GM21825 (cell line): ENCODE measurements around the gene GDF10.

ENCODE experiments used
- ATAC-seq: cut with Tn5 transposase; IDR thresholded peaks from one replicate; pipeline ENCODE4 v1.9.1; 2021; ENCODE audit warnings: mild to moderate bottlenecking, moderate library complexity; ENCODE audit not compliant: unreplicated experiment

Gene GDF10

DNA sequence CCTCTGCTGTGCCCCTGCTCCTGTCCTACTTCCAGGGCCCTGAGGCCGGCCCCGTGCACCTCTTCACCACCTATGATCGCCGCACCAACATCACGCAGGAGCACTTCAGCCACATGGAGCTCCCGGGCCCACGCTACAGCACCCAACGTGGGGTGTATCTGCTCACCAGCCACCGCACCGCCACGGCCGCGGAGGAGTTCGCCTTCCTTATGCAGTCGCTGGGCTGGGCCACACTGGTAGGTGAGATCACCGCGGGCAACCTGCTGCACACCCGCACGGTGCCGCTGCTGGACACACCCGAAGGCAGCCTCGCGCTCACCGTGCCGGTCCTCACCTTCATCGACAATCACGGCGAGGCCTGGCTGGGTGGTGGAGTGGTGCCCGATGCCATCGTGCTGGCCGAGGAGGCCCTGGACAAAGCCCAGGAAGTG, 50.0 kb downstream of the GDF10 start:
- ATAC-seq, result no peak

DNA sequence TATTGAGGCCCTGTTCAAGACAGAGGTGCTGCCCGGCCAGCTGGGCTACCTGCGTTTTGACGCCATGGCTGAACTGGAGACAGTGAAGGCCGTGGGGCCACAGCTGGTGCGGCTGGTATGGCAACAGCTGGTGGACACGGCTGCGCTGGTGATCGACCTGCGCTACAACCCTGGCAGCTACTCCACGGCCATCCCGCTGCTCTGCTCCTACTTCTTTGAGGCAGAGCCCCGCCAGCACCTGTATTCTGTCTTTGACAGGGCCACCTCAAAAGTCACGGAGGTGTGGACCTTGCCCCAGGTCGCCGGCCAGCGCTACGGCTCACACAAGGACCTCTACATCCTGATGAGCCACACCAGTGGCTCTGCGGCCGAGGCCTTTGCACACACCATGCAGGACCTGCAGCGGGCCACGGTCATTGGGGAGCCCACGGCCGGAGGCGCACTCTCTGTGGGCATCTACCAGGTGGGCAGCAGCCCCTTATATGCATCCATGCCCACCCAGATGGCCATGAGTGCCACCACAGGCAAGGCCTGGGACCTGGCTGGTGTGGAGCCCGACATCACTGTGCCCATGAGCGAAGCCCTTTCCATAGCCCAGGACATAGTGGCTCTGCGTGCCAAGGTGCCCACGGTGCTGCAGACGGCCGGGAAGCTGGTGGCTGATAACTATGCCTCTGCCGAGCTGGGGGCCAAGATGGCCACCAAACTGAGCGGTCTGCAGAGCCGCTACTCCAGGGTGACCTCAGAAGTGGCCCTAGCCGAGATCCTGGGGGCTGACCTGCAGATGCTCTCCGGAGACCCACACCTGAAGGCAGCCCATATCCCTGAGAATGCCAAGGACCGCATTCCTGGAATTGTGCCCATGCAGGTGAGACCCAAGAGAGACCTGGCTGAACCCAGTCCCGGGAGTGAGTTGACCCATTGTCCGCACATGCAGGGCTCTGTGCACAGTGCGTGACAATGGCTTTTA, 51.0 kb downstream of the GDF10 start:
- no peak for ATAC-seq

DNA sequence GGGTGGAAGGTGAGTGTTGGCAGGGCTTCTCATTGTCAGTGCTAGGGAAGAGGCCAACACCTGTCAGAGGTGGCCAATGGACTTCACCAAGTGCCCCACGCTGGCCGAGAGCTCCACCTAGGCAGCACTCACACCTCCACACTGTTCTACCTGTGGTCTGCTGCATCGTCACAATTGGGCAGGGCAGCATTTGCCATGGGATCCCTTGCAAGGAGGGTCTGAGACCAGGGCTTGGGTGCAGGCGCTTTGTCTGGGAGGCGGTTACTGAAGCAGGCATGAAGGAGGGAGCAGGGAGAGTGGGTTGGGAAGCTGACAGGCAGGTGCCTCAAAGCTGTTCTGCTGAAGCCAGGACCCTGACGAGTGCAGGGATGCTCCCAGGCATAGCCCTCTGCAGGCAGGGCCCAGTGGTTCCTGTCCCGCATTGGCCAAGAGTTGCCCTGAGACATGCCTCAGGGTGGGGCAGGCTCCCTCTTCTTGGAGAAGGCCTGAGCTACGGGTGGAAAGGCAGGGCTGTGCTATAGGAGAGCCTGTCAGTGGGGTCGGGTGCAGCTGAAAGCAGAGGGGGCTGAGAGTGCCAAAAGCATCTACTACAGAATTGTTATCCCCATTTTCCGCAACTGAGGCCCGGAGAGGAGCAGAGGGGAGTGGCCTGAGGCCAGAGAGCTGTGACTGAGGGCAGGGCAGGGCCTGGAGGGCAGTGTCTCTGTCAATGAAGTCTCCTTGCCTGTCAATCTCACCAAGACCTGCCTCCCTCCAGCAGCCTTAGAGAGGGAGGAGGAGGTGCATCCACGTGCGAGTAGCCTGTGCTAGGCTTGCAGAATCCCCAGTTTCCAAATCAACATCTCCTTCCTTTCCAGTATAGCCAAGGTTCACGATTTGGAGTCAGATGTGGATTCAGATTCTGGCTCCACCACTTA, 52.2 kb downstream of the GDF10 start:
- no peak for ATAC-seq

DNA sequence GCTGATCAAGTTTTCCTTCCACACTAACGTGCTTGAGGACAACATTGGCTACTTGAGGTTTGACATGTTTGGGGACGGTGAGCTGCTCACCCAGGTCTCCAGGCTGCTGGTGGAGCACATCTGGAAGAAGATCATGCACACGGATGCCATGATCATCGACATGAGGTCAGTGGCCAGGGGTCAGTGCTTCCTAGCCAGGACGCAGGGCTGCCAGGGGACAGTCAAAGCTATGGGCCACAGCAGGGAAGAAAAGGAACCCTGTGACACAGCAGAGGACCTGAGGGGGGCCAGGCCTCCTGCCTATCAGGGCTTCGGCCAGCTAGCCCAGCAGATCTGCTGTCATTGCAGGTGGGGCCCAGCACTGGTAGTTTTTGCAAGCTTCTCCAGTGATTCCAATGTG, 53.4 kb downstream of the GDF10 start:
- ATAC-seq, result no peak

DNA sequence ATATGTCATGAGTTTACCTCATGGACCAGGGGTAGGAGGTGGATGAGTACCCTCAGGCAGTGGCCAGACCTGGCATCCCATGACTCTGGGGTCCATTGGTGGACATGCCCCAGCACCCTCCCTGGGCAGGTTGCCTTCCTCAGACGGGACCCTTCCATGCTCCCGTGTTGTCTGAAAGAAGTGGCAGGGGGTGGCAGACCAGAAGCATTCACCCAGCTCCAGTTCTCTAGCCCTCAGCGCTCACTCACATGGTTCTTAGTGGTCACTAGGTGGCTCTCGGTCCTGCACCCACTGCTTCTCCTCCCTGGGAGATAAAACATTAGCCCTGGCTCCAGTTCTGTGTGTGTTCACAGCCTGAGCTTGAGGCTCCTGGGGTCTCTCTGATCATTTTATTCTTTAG, 54.2 kb downstream of the GDF10 start:
- ATAC-seq, result no peak

DNA sequence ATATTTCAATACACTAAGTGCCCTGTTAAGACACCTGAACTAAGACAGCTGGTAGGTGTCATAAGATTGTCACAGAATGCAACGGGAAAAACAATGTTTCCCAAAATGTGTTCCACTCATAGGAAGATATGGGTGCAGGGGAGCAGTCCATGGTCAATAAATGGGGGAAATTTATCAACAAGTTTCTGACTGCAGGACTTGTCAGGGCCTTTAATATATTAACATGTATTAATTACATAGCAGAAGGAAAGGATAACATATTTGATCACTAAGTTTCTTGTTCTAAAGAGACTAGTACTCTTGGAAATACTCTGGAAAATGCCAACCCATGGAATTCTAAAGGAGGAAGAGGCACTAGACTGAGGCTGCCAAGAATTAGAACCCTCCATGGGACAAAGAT, 54.9 kb downstream of the GDF10 start:
- ATAC-seq, result no peak

DNA sequence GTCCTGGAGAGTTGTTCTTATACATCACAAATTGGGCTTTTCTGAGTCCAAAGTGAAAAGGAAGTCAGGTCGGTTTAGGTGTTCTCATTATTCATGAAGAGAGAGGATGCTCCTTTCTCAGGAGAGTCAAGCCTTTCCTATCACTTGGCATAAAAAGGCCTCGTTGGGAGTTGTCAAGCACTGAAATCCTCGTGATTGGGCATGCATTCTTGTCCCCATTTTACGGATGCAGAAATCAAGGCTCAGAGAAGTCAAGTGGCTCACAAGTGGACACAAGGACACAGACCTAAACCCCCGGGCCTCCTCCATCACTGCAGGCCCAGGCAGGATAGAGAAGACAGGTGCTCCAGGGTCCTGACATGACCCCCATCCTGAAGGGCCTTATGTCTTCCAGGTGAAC, 56.7 kb downstream of the GDF10 start:
- no peak for ATAC-seq

DNA sequence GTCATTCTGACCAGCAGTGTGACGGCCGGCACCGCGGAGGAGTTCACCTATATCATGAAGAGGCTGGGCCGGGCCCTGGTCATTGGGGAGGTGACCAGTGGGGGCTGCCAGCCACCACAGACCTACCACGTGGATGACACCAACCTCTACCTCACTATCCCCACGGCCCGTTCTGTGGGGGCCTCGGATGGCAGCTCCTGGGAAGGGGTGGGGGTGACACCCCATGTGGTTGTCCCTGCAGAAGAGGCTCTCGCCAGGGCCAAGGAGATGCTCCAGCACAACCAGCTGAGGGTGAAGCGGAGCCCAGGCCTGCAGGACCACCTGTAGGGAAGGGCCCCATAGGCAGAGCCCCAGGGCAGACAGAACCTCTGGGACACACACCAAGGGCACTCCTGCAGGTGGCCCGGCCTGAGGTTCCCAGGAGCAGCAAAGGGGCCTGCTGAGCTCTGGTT, 57.2 kb downstream of the GDF10 start:
- no peak for ATAC-seq

DNA sequence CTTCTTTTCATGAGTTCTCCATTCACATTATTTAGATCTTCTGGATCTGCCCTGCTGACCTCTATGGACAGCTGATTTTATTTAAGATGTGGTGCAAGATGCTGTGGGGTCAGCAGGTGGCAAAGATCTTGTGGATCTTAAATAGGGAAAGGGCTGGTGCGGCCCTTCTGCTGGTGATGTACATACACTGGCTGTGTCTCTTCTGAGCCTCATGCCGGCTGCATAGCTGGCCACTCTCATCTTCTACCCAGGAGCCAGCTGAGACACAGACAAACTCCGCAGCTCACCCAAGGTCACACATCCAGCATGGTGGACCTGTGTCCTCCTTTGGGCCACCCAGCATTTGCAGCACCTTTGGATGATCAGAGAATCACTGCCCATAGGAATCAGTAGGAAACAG, 57.9 kb downstream of the GDF10 start:
- no peak for ATAC-seq

DNA sequence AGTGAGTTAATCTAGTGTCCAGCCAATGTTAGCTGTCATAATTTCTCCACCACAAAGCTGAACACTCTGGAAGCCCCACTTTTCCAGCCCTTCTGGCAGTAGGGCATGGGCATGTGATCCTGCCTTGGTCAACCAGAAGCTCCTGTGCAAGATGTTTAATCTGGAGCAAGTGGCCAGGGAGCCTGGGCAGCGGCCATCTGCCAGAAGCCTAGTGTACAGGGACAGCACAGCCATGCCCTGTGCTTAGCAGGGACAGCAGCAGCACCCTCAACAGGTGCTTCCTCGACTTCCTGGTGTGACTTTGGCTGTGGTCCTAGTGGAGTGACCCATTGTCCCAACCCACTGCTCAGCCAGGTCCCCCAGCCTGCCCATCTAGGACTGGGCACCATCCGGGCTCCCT, 58.5 kb downstream of the GDF10 start:
- ATAC-seq, result no peak

DNA sequence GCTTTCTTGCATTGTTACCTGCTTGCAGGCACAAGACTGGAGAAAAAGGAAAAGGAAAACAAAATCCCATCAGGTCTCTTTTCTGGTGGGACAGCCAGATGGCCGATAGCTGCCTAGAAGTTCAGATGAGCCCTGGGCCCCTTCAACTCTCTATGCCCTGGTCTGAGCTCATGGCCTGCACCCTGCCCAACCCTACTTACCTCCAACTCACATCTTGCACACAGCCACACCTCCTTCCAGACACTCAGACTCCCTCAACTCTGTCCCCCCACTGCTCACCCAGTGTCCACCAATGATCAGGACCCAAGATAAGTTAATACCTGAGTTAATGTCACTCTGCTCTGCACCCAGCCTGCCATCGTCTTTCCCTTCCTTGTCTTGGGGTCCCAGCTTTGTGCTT, 59.1 kb downstream of the GDF10 start:
- ATAC-seq, result no peak

DNA sequence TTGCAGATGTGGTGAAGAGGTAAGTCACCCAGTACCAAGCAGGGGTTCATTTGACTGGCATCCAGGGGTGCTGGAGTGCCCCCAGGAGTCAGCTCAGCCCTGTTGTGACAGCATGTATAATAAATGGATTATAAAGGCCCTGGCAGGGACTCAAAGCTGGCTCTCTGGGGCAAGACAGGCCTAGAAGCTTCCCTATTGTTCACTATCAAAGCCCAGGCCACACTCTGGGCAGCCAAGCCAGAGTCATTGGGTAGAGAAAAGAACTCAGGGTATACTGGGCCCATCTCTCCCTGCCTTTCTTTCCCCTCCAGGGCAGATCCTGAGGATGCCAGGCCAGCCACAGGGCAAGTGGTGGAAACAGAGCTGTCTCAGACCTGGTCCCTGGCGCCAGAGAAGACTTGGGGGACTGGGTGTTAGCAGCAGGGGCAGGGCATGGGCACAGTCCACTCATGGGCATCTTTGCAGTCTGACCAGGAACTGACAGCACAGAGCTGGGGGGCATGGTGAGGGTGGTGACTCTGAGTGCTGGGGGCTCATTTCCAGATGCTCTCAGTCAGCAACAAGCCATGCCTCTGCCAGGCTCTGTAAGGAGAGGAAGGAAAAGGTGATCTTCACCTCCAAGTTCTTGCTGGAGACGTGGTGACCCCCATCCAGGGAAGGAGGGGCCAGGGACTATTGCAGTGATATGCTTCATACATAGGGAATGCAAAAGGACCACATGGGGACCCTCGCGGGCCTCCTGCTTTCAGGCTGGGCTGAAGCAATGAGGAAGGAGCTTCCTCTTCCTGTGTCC, 59.8 kb downstream of the GDF10 start:
- ATAC-seq, result no peak

DNA sequence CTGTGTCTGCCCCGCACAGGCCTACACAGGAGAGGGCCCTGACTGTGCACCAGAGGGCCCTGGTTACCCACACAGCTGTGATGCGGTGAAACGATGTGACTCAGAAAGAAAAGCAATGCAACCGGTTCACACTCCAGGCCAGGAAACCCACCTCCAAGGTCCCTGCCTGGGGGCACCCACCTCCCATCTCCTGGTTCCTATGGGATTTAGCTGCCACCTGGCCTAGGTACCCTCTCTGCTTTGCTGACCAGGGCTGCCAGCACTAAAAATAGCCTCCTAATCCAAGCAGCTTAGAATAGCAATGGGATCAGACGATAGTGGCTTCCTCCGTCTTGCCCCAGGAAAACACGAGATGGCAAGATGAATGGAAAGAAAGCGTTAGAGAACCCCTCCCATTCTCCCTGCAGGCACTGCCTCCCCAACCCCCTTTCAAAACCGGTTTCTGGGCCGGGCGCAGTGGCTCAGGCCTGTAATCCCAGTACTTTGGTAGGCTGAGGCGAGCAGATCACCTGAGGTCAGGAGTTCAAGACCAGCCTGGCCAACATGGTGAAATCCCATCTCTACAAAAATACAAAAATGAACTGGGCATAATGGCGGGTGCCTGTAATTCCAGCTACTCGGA, 60.5 kb downstream of the GDF10 start:
- no peak for ATAC-seq

DNA sequence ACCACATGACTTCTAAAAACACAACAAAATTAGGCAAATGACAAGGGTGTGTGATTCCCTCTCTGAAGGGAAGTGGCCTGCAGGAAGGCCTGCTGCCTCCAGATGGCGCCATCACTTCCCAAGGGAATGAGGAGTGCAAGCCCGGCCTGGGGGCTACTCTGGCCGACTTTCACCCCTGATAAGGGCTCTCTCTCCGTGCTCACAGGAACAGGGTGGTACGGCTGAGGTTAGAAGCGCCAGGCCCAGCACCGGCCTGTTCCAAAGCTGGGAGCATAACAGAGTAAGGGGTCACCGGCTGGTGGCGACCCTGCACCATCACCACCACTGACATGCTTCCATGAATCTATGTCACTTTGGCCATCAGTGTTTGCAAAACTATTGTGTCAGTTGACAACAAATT, 61.3 kb downstream of the GDF10 start:
- no peak for ATAC-seq

DNA sequence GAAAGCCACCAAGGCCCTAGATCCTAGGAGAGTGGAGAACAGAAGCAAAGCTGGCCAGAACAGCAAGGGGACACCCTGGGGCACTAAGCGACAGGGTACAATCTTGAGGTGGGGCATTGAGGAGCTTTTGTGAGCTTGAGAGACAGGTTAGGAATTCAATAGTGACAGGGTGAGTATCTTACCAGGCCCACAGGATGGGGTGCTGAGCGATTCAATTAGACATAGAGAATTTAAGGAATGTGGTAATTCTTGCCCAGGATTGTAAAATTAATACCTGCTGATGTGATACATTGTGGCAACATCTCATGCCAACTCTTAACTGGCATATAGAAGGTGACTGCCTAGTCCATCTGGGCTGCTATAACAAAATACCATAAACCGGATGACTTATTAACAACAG, 62.2 kb downstream of the GDF10 start:
- ATAC-seq, result no peak
